H9 (cell line): ENCODE data around the gene ADAMTSL3. TPM values are rescaled to one million over a fixed set of nuclear protein-coding genes. Genes with fewer than 3 reads are reported as not detected.

Experiments used
- DNase-seq: peaks from one replicate; pipeline ENCODE4 v3.0.0-alpha.2; 2017
- H2AFZ ChIP-seq: one replicate; pipeline ENCODE4 v1.6.1; 2013; ENCODE audit warnings: mild to moderate bottlenecking, low read length, control low read depth, moderate library complexity
- H2AK5ac ChIP-seq: 2 replicates; pipeline ENCODE4 v1.6.1; 2013; ENCODE audit warnings: low read length, control low read depth, mixed read lengths; ENCODE audit not compliant: insufficient read length
- H2BK120ac ChIP-seq: one replicate; pipeline ENCODE4 v1.6.1; 2013; ENCODE audit warnings: low read depth, mild to moderate bottlenecking, low read length, control low read depth, inconsistent platforms; ENCODE audit not compliant: poor library complexity, severe bottlenecking
- H2BK12ac ChIP-seq: 2 replicates; pipeline ENCODE4 v1.6.1; 2013; ENCODE audit warnings: low read length, control low read depth, mixed read lengths, low read depth; ENCODE audit not compliant: insufficient read length
- H2BK15ac ChIP-seq: 2 replicates; pipeline ENCODE4 v1.6.1; 2013; ENCODE audit warnings: low read depth, low read length, control low read depth
- H2BK20ac ChIP-seq: one replicate; pipeline ENCODE4 v1.6.1; 2013; ENCODE audit warnings: low read depth, mild to moderate bottlenecking, low read length, control low read depth, inconsistent platforms; ENCODE audit not compliant: poor library complexity, severe bottlenecking
- H2BK5ac ChIP-seq: 2 replicates; pipeline ENCODE4 v1.6.1; 2013; ENCODE audit warnings: low read length, control low read depth, mixed read lengths; ENCODE audit not compliant: insufficient read length
- H3K14ac ChIP-seq: 2 replicates; pipeline ENCODE4 v1.6.1; 2013; ENCODE audit warnings: low read length, control low read depth; ENCODE audit not compliant: insufficient read depth
- H3K18ac ChIP-seq: 2 replicates; pipeline ENCODE4 v1.6.1; 2013; ENCODE audit warnings: low read depth, mild to moderate bottlenecking, mixed read lengths, low read length, control low read depth; ENCODE audit not compliant: insufficient read length
- H3K23ac ChIP-seq: 2 replicates; pipeline ENCODE4 v1.6.1; 2013; ENCODE audit warnings: low read length, control low read depth, mixed read lengths, low read depth; ENCODE audit not compliant: insufficient read length
- H3K23me2 ChIP-seq: 2 replicates; pipeline ENCODE4 v1.6.1; 2013; ENCODE audit warnings: low read depth, mild to moderate bottlenecking, mixed read lengths, low read length, control low read depth; ENCODE audit not compliant: insufficient read length, poor library complexity, severe bottlenecking
- H3K27ac ChIP-seq: 2 replicates; pipeline ENCODE4 v1.5.1; 2013; ENCODE audit warnings: low read length, control low read depth, mixed read lengths, low read depth; ENCODE audit not compliant: insufficient read length
- H3K27me3 ChIP-seq: 2 replicates; pipeline ENCODE4 v1.6.1; 2013; ENCODE audit warnings: low read length, control low read depth, inconsistent platforms; ENCODE audit not compliant: insufficient read depth
- H3K4ac ChIP-seq: 2 replicates; pipeline ENCODE4 v1.6.1; 2013; ENCODE audit warnings: low read depth, mild to moderate bottlenecking, control low read depth, inconsistent platforms, low read length, moderate library complexity
- H3K4me1 ChIP-seq: 2 replicates; pipeline ENCODE4 v1.6.1; 2013; ENCODE audit warnings: low read length, control low read depth, inconsistent platforms; ENCODE audit not compliant: insufficient read depth
- H3K4me2 ChIP-seq: 2 replicates; pipeline ENCODE4 v1.6.1; 2013; ENCODE audit warnings: low read length, control low read depth, mixed read lengths; ENCODE audit not compliant: insufficient read length, insufficient read depth
- H3K56ac ChIP-seq: 2 replicates; pipeline ENCODE4 v1.6.1; 2013; ENCODE audit warnings: low read depth, mild to moderate bottlenecking, mixed read lengths, low read length, control low read depth; ENCODE audit not compliant: insufficient read length
- H3K79me1 ChIP-seq: 2 replicates; pipeline ENCODE4 v1.6.1; 2013; ENCODE audit warnings: low read depth, mild to moderate bottlenecking, moderate library complexity, low read length, control low read depth, inconsistent platforms; ENCODE audit not compliant: insufficient read depth, poor library complexity, severe bottlenecking
- H3K79me2 ChIP-seq: 2 replicates; pipeline ENCODE4 v1.6.1; 2013; ENCODE audit warnings: low read length, control low read depth, inconsistent platforms; ENCODE audit not compliant: insufficient read depth
- H3K9ac ChIP-seq: 2 replicates; pipeline ENCODE4 v1.6.1; 2013; ENCODE audit warnings: low read length, control low read depth, mixed read lengths; ENCODE audit not compliant: insufficient read length; ENCODE audit errors: extremely low read depth
- H3K9me3 ChIP-seq: one replicate; pipeline ENCODE4 v1.6.1; 2013; ENCODE audit warnings: low read depth, low read length, inconsistent platforms; ENCODE audit not compliant: control insufficient read depth
- H3T11ph ChIP-seq: one replicate; pipeline ENCODE4 v1.6.1; 2013; ENCODE audit warnings: mild to moderate bottlenecking, low read length, control low read depth, inconsistent platforms
- H4K20me1 ChIP-seq: one replicate; pipeline ENCODE4 v1.6.1; 2013; ENCODE audit not compliant: control insufficient read depth, insufficient read length, insufficient read depth
- H4K5ac ChIP-seq: 2 replicates; pipeline ENCODE4 v1.6.1; 2013; ENCODE audit warnings: low read depth, mild to moderate bottlenecking, mixed read lengths, low read length, control low read depth; ENCODE audit not compliant: insufficient read length
- H4K8ac ChIP-seq: replicated peaks from 2 replicates; pipeline ENCODE4 v1.6.1; 2013; ENCODE audit warnings: low read length, control low read depth, mixed read lengths, low read depth; ENCODE audit not compliant: insufficient read length
- H4K91ac ChIP-seq: 2 replicates; pipeline ENCODE4 v1.6.1; 2013; ENCODE audit warnings: low read depth, mild to moderate bottlenecking, moderate library complexity, mixed read lengths, low read length, control low read depth; ENCODE audit not compliant: insufficient read length
- H3K27ac Mint-ChIP-seq, 3 experiments: 2 replicates in 2 of 3; 3 replicates in 1 of 3; pipeline ENCODE4 v1.8.0; 2020 to 2021; ENCODE audit warnings: mixed read lengths in 3 of 3, mild to moderate bottlenecking in 1 of 3, moderate library complexity in 1 of 3
- H3K27me3 Mint-ChIP-seq: 2 replicates; pipeline ENCODE4 v1.8.0; 2021; ENCODE audit warnings: low read depth, mild to moderate bottlenecking, moderate library complexity, mixed read lengths
- H3K36me3 Mint-ChIP-seq, 3 experiments: 2 replicates in 2 of 3; 3 replicates in 1 of 3; pipeline ENCODE4 v1.8.0; 2020 to 2021; ENCODE audit warnings: low read depth in 3 of 3, mixed read lengths in 3 of 3; ENCODE audit not compliant: insufficient read depth in 1 of 3
- H3K4me1 Mint-ChIP-seq, 2 experiments: 2 replicates each; pipeline ENCODE4 v1.8.0; 2020; ENCODE audit warnings: mixed read lengths in 2 of 2
- H3K4me3 Mint-ChIP-seq, 2 experiments: 2 replicates in 1 of 2; 3 replicates in 1 of 2; pipeline ENCODE4 v1.8.0; 2020 to 2021; ENCODE audit warnings: mild to moderate bottlenecking in 2 of 2, mixed read lengths in 2 of 2, moderate library complexity in 1 of 2
- H3K9me3 Mint-ChIP-seq, 2 experiments: 2 replicates in 1 of 2; 3 replicates in 1 of 2; pipeline ENCODE4 v1.8.0; 2020; ENCODE audit warnings: mild to moderate bottlenecking in 2 of 2, mixed read lengths in 2 of 2, moderate library complexity in 1 of 2
- total RNA-seq: library from RNA; stranded (reverse); gene quantifications from 2 replicates; pipeline ENCODE4 v1.2.1, GENCODE V29; 2021
- TF ChIP-seq, protein P1 (sequence below): fragments of 200-600 bp; sonication (generic); conservative IDR thresholded peaks from 3 replicates; pipeline ENCODE4 v1.8.0; 2021; ENCODE audit warnings: antibody characterized with exemption, mild to moderate bottlenecking

ADAMTSL3 gene
- total RNA-seq, 1 experiment from 2014 or later = 0.39 TPM

- H3K14ac ChIP-seq = no peak overlapping the region
- peaks cover 5% of the 10 kb centered on the region; the same call in 1 of the 2 replicates for H3K4me1 ChIP-seq
- no peak overlapping the region for H2BK20ac ChIP-seq
- H2BK120ac ChIP-seq = no peak overlapping the region
- H3K9ac ChIP-seq = no peak overlapping the region
- no peak overlapping the region for H2AFZ ChIP-seq
- Mint-ChIP-seq H3K27me3 (no peaks in the 10 kb centered on the region), H3K9me3 (peaks cover 9 to 10% of the 10 kb centered on the region in 2 experiments; a peak in 4 of 5 replicates), H3K4me3 (no peak overlapping the region), H3K4me1 (peaks cover 12 to 14% of the 10 kb centered on the region in 2 experiments), H3K36me3 (peaks cover 0 to 6% (median 0%) of the 10 kb centered on the region in 3 experiments; a peak in 3 of 7 replicates), H3K27ac (no peak overlapping the region)
- H3K23ac ChIP-seq = no peak overlapping the region
- H4K8ac ChIP-seq = no peak overlapping the region
- H3K4ac ChIP-seq = no peak overlapping the region
- no peak overlapping the region for H4K91ac ChIP-seq
- H4K20me1 ChIP-seq = no peaks in the 10 kb centered on the region
- H3K56ac ChIP-seq = no peak overlapping the region
- H3K79me2 ChIP-seq = no peaks in the 10 kb centered on the region
- H3K27me3 ChIP-seq = no peaks in the 10 kb centered on the region
- H2BK15ac ChIP-seq = no peak overlapping the region
- TF ChIP-seq, protein P1, sequence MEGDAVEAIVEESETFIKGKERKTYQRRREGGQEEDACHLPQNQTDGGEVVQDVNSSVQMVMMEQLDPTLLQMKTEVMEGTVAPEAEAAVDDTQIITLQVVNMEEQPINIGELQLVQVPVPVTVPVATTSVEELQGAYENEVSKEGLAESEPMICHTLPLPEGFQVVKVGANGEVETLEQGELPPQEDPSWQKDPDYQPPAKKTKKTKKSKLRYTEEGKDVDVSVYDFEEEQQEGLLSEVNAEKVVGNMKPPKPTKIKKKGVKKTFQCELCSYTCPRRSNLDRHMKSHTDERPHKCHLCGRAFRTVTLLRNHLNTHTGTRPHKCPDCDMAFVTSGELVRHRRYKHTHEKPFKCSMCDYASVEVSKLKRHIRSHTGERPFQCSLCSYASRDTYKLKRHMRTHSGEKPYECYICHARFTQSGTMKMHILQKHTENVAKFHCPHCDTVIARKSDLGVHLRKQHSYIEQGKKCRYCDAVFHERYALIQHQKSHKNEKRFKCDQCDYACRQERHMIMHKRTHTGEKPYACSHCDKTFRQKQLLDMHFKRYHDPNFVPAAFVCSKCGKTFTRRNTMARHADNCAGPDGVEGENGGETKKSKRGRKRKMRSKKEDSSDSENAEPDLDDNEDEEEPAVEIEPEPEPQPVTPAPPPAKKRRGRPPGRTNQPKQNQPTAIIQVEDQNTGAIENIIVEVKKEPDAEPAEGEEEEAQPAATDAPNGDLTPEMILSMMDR = no peak
- no peak overlapping the region for H2BK12ac ChIP-seq
- no peak overlapping the region for H3T11ph ChIP-seq
- H3K23me2 ChIP-seq = no peaks in the 10 kb centered on the region
- H2AK5ac ChIP-seq = no peak overlapping the region
- no peak overlapping the region for H3K27ac ChIP-seq
- H3K4me2 ChIP-seq = no peak overlapping the region
- no peak for DNase-seq
- no peaks in the 10 kb centered on the region for H3K9me3 ChIP-seq
- H3K79me1 ChIP-seq = no peaks in the 10 kb centered on the region
- no peak overlapping the region for H4K5ac ChIP-seq
- no peak overlapping the region for H2BK5ac ChIP-seq
- no peak overlapping the region for H3K18ac ChIP-seq
Measured at GRCh38 chr15:83697716-83698115, 43.8 kb downstream of the ADAMTSL3 start.
